GM23338 (cell line): Measurements from ENCODE around the gene ADAMTS13. TPM values are rescaled to one million over a fixed set of nuclear protein-coding genes. Genes with fewer than 3 reads are reported as not detected.

Source experiments
- ATAC-seq: fragments of 200-7000 bp; cut with Tn5 transposase; 3 replicates; pipeline ENCODE4 v1.9.1; 2020
- DNase-seq: peaks from one replicate; pipeline ENCODE4 v3.0.0-alpha.2; 2015; ENCODE audit warnings: low spot score
- H2AFZ ChIP-seq: fragments of 200-600 bp; sonication (generic); 2 replicates; pipeline ENCODE4 v1.8.0; 2016; ENCODE audit warnings: antibody characterized with exemption, mild to moderate bottlenecking, moderate library complexity
- H3F3A ChIP-seq: fragments of 200-600 bp; sonication (generic); replicated peaks from 2 replicates; pipeline ENCODE4 v1.8.0; 2017; ENCODE audit warnings: antibody characterized with exemption, mixed run types, low read depth
- H3K27ac ChIP-seq: fragments of 200-600 bp; sonication (generic); 2 replicates; pipeline ENCODE4 v1.6.1; 2016; ENCODE audit warnings: low read depth
- H3K27me3 ChIP-seq: fragments of 200-600 bp; sonication (generic); 2 replicates; pipeline ENCODE4 v1.8.0; 2016; ENCODE audit warnings: mild to moderate bottlenecking, mixed run types, moderate library complexity; ENCODE audit not compliant: insufficient read depth
- H3K36me3 ChIP-seq: fragments of 200-600 bp; sonication (generic); 2 replicates; pipeline ENCODE4 v1.8.0; 2016; ENCODE audit warnings: mild to moderate bottlenecking; ENCODE audit not compliant: insufficient read depth
- H3K4me1 ChIP-seq: fragments of 200-600 bp; sonication (generic); 2 replicates; pipeline ENCODE4 v1.8.0; 2016; ENCODE audit warnings: mild to moderate bottlenecking, moderate library complexity; ENCODE audit not compliant: insufficient read depth
- H3K4me2 ChIP-seq: fragments of 200-600 bp; sonication (generic); 2 replicates; pipeline ENCODE4 v1.7.1; 2017; ENCODE audit warnings: mixed run types
- H3K4me3 ChIP-seq: fragments of 200-600 bp; sonication (generic); 2 replicates; pipeline ENCODE4 v1.6.1; 2016; ENCODE audit warnings: mixed run types
- H3K79me2 ChIP-seq: fragments of 200-600 bp; sonication (generic); replicated peaks from 2 replicates; pipeline ENCODE4 v1.8.0; 2017; ENCODE audit warnings: mild to moderate bottlenecking; ENCODE audit not compliant: insufficient read depth
- H3K9me2 ChIP-seq: fragments of 200-600 bp; sonication (generic); 2 replicates; pipeline ENCODE4 v1.8.0; 2017; ENCODE audit not compliant: insufficient read depth
- H4K20me1 ChIP-seq: fragments of 200-600 bp; sonication (generic); replicated peaks from 2 replicates; pipeline ENCODE4 v1.8.0; 2017; ENCODE audit warnings: mild to moderate bottlenecking; ENCODE audit not compliant: insufficient read depth
- H3K27ac Mint-ChIP-seq: 2 replicates; pipeline ENCODE4 v1.8.0; 2020; ENCODE audit warnings: inconsistent platforms, mild to moderate bottlenecking, moderate library complexity, mixed read lengths
- H3K27me3 Mint-ChIP-seq: 3 replicates; pipeline ENCODE4 v1.8.0; 2022; ENCODE audit warnings: low read depth, mild to moderate bottlenecking, moderate library complexity, mixed read lengths, inconsistent platforms; ENCODE audit not compliant: insufficient read depth, poor library complexity
- H3K36me3 Mint-ChIP-seq: 3 replicates; pipeline ENCODE4 v1.8.0; 2021; ENCODE audit warnings: low read depth, mild to moderate bottlenecking, inconsistent platforms, moderate library complexity, mixed read lengths
- H3K4me1 Mint-ChIP-seq: 3 replicates; pipeline ENCODE4 v1.8.0; 2020; ENCODE audit warnings: mild to moderate bottlenecking, inconsistent platforms, mixed read lengths
- H3K4me3 Mint-ChIP-seq: 3 replicates; pipeline ENCODE4 v1.8.0; 2021; ENCODE audit warnings: moderate library complexity, mild to moderate bottlenecking, inconsistent platforms, mixed read lengths
- H3K9me3 Mint-ChIP-seq: 3 replicates; pipeline ENCODE4 v1.8.0; 2020; ENCODE audit warnings: moderate library complexity, mild to moderate bottlenecking, inconsistent platforms, mixed read lengths
- CREB1 ChIP-seq: fragments of 250-450 bp; sonication (Bioruptor Pico); IDR thresholded peaks from 2 replicates; pipeline ENCODE4 v1.5.0; 2020; ENCODE audit warnings: low read depth, mild to moderate bottlenecking, moderate library complexity
- EZH2phosphoT487 ChIP-seq: fragments of 200-600 bp; sonication (generic); IDR thresholded peaks from one replicate; pipeline ENCODE4 v1.8.1; 2018; ENCODE audit warnings: antibody characterized with exemption; ENCODE audit not compliant: unreplicated experiment
- JUNB ChIP-seq: IDR thresholded peaks from one replicate; pipeline ENCODE4 v1.6.1; 2016; ENCODE audit warnings: antibody characterized with exemption; ENCODE audit not compliant: unreplicated experiment
- POLR2AphosphoS5 ChIP-seq: IDR thresholded peaks from 2 replicates; pipeline ENCODE4 v1.6.1; 2016; ENCODE audit warnings: antibody characterized with exemption, low read depth
- ZNF331 ChIP-seq: fragments of 250-450 bp; sonication (Bioruptor Pico); IDR thresholded peaks from 2 replicates; pipeline ENCODE4 v1.5.0; 2020; ENCODE audit warnings: low read depth, mild to moderate bottlenecking, moderate library complexity
- ZNF462 ChIP-seq: fragments of 250-450 bp; sonication (Bioruptor Pico); IDR thresholded peaks from 2 replicates; pipeline ENCODE4 v1.5.0; 2020; ENCODE audit warnings: mild to moderate bottlenecking, moderate library complexity
- polyA plus RNA-seq: library from polyadenylated mRNA; unstranded; fragments of >200 nt; fragmentation: Nextera tagmentation; extraction: Ambion mirVana; gene quantifications from 2 replicates; pipeline ENCODE4 v1.2.1, GENCODE V29; 2016
- total RNA-seq: library from RNA; depleted of rRNA; stranded (reverse); fragments of >200 nt; shearing (Covaris generic); gene quantifications from 2 replicates; pipeline ENCODE4 v1.2.3, GENCODE V29; 2014
- TF ChIP-seq, protein P1 (sequence below), 2 experiments: fragments of 200-600 bp in 1 of 2; sonication (generic) in 1 of 2; conservative IDR thresholded peaks; 2 replicates each; pipeline versions ENCODE4 v1.5.1 to v1.6.1; 2016 to 2017; ENCODE audit warnings: antibody characterized with exemption in 2 of 2, low read depth in 2 of 2, mild to moderate bottlenecking in 2 of 2, moderate library complexity in 1 of 2

ADAMTS13 gene
- total and polyA plus RNA-seq, 2 experiments from 2014 or later = 6.0 TPM

- H3K4me3 Mint-ChIP-seq = no peak overlapping the region
- no peak overlapping the region for H3K4me2 ChIP-seq
- TF ChIP-seq, protein P1, sequence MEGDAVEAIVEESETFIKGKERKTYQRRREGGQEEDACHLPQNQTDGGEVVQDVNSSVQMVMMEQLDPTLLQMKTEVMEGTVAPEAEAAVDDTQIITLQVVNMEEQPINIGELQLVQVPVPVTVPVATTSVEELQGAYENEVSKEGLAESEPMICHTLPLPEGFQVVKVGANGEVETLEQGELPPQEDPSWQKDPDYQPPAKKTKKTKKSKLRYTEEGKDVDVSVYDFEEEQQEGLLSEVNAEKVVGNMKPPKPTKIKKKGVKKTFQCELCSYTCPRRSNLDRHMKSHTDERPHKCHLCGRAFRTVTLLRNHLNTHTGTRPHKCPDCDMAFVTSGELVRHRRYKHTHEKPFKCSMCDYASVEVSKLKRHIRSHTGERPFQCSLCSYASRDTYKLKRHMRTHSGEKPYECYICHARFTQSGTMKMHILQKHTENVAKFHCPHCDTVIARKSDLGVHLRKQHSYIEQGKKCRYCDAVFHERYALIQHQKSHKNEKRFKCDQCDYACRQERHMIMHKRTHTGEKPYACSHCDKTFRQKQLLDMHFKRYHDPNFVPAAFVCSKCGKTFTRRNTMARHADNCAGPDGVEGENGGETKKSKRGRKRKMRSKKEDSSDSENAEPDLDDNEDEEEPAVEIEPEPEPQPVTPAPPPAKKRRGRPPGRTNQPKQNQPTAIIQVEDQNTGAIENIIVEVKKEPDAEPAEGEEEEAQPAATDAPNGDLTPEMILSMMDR (conservative IDR thresholded peaks at IDR 0.05; ENCODE audit: low read depth in 2 of 2) = peak in 1 of 2 experiments; percentile 2; a peak in 1 of 4 replicates
- TF ChIP-seq JUNB = no peak
- no peak for DNase-seq
- H3K4me1 Mint-ChIP-seq = no peaks in the 10 kb centered on the region
- H3K4me1 ChIP-seq = no peaks in the 10 kb centered on the region; the same call in 1 of the 2 replicates
- H3K4me3 ChIP-seq = no peak overlapping the region
- no peaks in the 10 kb centered on the region for H3K36me3 Mint-ChIP-seq
- no peaks in the 10 kb centered on the region for H3K36me3 ChIP-seq
- no peak overlapping the region for H3K27ac Mint-ChIP-seq
- H3K27me3 ChIP-seq = no peaks in the 10 kb centered on the region
- no peak overlapping the region for H3K27ac ChIP-seq
- H3K79me2 ChIP-seq = no peaks in the 10 kb centered on the region
- H3K27me3 Mint-ChIP-seq = peaks cover 4% of the 10 kb centered on the region
- H3K9me3 Mint-ChIP-seq = no peaks in the 10 kb centered on the region; the same call in 2 of the 3 replicates
- H2AFZ ChIP-seq = no peak overlapping the region
- H3F3A ChIP-seq = 0 out of 2 replicates have a peak, but pooled peaks cover 2% of the 10 kb centered on the region
- no peaks in the 10 kb centered on the region for H3K9me2 ChIP-seq
- peak; percentile 27 for ATAC-seq
- H4K20me1 ChIP-seq = no peaks in the 10 kb centered on the region
Measured at GRCh38 chr9:133485531-133486260, 63.5 kb downstream of the ADAMTS13 start.

DNA sequence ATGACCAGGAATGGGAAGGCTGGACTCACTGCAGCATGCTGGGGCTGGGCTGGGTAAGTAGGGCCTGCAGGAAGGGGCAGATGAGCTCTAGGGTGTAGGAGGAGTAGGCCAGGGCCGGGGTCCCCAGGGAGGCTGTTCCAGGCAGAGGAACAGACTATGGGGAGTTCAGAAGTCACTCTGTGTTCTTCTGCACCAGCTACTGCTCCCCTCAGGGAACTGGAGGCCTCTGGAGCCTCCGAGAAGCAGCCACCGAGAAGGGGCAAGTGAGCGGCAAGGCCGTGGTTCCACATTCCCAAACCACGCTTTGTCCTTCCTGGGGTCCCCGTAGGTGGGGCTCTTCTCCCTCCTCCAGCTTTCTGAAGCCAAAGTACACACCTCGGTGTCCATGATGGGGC lies 65.2 kb downstream of the ADAMTS13 start:
- Mint-ChIP-seq H3K27me3 (peaks cover 4% of the 10 kb centered on the region), H3K36me3 (no peaks in the 10 kb centered on the region), H3K4me3 (no peak overlapping the region), H3K27ac (no peak overlapping the region), H3K9me3 (no peaks in the 10 kb centered on the region; the same call in 2 of the 3 replicates), H3K4me1 (no peaks in the 10 kb centered on the region)
- Histone ChIP-seq H3K27me3 (no peaks in the 10 kb centered on the region), H3K4me1 (no peaks in the 10 kb centered on the region; the same call in 1 of the 2 replicates), H3F3A (0 out of 2 replicates have a peak, but pooled peaks cover 2% of the 10 kb centered on the region), H3K36me3 (no peaks in the 10 kb centered on the region), H3K9me2 (no peaks in the 10 kb centered on the region), H4K20me1 (no peaks in the 10 kb centered on the region), H3K27ac (no peak overlapping the region), H2AFZ (no peak overlapping the region), H3K4me3 (no peak overlapping the region), H3K79me2 (no peaks in the 10 kb centered on the region), H3K4me2 (no peak overlapping the region)
- DNase-seq = no peak
- no peak for ATAC-seq
- TF ChIP-seq ZNF331 (CRISPR knock-in tag) (no peak), ZNF462 (CRISPR knock-in tag) (no peak), CREB1 (no peak), POLR2AphosphoS5 (no peak), EZH2phosphoT487 (no peak)
- TF ChIP-seq, protein P1 (conservative IDR thresholded peaks at IDR 0.05; ENCODE audit: low read depth in 2 of 2) = no peak
